Measurements from ENCODE around the gene TFPT.

Gene TFPT

GRCh38 chr19:54148158-54148557 is 32.7 kb upstream of the TFPT start:
- no peak for DNase-seq

- DNase-seq = no peak
These were observed 32.2 kb upstream of the TFPT start for GRCh38 chr19:54147676-54148075.

- no peak for DNase-seq
These were observed 30.2 kb upstream of the TFPT start for GRCh38 chr19:54145541-54146158.

GRCh38 chr19:54142166-54142780 is 26.8 kb upstream of the TFPT start:
- no peak for DNase-seq

DNA sequence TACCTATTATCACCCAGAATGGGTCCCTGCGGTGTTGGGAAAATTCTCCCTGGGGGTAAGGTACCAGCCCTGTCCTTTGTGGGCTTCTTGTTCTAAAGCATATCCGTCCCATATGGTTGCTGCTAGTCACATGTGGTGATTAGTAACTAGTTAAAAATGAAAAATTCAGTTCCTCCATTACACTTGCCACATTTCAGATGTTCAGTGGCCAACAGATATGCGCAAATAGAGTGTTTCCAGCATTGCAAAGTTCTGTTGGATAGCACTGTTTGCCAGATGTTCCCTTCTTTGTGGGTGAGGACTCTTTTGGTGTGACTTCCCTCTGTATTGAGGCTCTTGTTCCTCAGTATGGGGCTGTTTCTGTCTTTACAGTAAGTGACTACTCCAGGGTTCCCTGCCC is 25.9 kb upstream of the TFPT start:
- DNase-seq = no peak

DNA sequence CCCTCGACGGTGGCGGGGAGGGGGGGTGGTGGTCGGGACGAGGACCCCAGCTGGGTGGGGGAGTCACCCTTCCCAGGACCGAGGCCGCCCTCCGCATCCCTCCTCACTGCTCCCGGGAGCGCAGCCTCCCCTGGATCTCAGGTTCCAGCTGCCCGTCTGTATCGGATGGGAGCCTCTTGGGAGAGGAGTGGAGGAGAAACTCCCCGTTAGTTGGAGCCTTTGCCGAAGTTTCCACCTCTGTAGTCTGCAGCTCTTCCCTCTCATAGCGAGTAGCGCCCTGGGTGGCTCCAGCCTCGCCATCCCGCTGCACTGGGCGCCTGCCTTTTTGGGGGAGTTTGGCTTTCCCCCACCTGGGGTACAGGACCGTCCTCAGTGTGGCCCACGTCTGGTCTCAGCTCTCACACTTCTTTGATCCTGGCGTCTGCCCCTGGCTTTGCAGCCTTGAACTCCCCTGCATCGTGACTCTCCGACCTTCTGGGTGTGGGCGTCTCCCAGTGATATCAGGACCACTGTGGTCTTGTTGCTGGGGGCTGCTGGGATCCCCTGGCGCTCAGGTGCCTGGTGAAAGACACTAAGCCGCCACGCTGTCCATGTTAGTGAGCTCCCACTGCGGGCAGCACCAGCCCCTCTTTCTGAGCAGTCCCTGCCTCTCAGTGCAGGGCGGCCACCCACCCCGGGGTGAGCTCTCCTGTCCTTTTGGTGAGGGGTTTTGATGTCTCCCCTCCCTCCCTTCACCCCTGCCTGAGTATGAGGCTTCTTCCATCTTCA is 23.2 kb upstream of the TFPT start:
- no peak for DNase-seq

GRCh38 chr19:54137699-54138488 is 22.4 kb upstream of the TFPT start, which contains the start of gene CNOT3:
Gene CNOT3, plus strand, starts transcription at chr19:54137762. Its CDS starts 5,217 bp downstream, at chr19:54142979.
- DNase-seq = no peak

- peak; percentile 100 for DNase-seq
These were observed 21.6 kb upstream of the TFPT start for GRCh38 chr19:54136864-54137698.

DNA sequence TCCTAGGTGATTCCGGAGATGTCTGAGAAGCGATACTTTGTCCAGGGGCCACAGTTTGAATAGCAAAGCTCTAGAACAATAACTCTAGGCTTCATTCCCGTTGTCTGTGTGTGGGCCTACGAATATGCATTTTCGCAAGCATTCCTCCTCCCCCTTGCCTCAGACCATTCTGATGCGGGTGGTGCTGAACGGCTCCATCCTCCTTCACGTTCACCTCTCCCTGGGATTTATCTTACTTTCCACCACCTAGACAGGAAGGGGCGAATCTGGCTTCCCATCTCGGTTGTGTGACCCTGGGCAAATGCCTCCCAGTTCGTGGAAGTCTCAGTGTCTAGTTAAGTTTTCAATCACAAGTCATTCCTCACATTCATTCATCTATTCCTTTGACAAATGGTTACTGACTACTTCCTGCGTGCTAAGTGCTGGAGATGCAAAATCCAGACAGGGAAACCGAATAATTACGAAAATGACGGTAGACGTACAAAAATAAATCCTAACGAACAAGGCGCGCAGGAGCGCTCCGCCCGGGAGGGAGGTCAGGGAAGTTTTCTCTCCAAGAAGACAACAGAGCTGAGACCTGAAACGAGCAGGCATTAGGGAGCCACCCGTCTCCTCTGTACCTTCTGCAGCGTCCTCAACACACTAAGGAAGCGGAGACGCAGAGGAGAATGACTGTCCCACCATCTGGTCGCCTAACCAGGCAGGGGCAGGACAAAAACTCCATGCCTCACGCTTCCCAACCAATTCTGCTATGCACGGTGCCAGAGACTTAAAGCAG is 20.8 kb upstream of the TFPT start:
- no peak for DNase-seq

DNA sequence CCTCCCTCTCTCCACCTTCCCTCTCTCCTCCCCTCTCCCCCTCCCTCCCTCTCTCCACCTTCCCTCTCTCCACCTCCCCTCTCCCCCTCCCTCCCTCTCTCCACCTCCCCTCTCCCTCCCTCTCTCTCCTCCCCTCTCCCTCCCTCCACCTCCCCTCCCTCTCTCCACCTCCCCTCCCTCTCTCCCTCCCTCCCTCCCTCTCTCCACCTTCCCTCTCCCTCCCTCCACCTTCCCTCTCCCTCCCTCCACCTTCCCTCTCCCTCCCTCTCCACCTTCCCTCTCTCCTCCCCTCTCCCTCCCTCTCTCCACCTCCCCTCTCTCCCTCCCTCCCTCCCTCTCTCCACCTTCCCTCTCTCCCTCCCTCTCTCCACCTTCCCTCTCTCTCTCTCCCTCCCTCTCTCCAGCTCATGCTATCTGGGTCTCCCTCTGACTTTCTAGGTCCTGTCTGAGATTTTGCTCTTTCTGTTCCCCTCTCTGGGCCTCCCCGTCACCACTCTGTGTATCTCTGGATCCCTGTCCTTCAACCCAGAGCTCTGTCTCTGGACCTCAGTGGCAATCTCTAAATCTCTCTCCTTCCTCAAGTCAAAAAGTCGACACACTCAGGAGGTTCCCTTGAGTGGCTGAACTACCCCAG is 18.6 kb upstream of the TFPT start:
- DNase-seq = no peak

DNA sequence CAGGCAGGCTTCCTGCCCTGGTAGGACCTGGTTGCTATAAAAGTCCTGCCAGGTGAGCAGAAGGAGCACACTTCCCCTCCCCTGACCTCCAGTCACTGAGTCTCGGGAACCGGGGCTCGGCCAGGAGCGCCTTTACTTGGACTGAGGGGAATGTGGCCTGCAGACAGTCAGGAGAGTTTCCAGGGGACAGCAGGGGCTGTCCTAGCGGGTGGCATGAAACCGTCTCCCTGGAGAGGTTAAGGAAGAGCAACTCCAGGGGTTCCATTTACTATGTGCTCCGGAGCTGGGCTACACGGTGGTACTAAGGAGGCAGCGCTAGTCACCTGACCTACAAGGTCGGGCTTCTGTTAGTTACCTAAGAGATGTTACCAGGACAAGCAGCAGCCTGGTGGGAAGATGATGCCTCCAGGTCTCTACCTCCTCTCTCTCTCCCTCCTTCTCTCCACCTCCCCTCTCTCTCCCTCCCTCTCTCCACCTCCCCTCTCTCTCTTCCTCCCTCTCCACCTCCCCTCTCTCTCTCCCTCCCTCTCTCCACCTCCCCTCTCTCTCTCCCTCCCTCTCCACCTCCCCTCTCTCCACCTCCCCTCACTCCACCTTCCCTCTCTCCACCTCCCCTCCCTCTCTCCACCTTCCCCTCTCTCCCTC is 18.0 kb upstream of the TFPT start:
- DNase-seq = no peak

DNA sequence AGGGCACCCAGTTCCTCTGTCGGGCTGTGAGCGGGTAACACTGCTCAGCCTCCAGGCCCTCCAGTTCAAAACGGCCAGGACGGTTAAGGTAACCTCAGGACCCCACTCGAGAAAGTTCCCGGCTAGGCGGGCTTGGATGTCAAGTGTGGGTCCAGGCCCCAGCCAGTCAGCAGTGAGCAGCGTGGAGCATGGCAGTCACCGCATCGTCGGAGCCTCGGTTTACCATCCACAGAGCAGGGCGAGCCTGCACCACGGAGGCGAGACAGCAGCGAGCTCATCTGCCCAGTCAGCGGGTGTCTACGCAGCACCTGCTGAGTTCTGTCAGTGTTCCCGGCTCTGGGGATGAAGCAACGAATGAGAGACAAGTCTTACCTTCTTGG is 14.2 kb upstream of the TFPT start:
- no peak for DNase-seq

GRCh38 chr19:54128796-54129616 is 13.5 kb upstream of the TFPT start:
- DNase-seq = no peak

DNA sequence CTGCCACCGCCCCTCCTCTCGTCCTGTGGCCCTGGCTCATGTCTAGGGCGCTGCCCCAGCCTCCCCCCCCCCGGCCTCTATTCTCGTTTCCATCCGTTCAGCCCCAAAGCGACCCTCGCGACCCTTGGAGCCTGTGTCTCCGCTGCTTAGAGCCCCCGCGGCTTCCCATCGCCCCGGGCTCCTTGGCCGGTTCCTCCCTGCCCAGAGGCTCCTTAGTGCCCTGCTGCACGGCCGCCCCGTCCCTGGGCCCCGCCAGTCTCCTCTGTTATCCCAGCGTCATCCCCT is 12.9 kb upstream of the TFPT start:
- DNase-seq = no peak

- no peak for DNase-seq
These were observed 12.4 kb upstream of the TFPT start for GRCh38 chr19:54127688-54128440.

GRCh38 chr19:54125713-54126112 is 10.3 kb upstream of the TFPT start:
- no peak for DNase-seq

DNA sequence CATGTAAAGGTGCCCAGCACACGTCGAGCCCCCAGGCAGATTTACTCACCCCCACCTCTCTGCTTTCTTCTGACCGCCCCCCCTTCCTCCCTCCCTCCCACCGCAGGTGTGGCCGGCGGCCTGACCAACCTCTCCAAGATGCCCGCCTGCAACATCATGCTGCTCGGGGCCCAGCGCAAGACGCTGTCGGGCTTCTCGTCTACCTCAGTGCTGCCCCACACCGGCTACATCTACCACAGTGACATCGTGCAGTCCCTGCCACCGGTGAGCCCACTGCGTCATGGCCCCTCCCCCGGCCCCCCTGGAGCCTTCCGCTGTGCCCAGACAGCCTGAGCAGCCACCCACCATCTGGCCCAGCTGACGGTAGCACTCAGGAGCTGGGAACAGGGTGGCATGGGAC is 8.9 kb upstream of the TFPT start:
- no peak for DNase-seq

DNA sequence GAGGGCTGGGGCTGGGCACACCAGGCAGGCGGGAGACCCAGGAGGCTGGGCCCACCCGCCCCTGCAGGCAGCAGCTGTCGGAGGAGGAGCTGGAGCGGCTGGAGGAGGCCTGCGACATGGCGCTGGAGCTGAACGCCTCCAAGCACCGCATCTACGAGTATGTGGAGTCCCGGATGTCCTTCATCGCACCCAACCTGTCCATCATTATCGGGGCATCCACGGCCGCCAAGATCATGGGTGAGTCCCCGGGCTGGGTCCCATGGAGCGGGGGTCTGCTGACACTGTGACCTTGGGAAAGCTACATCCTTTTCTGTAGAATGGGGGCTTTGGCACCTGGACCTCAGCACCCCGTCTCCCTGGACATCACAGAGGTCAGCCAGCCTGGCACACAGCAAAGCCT is 8.2 kb upstream of the TFPT start:
- no peak for DNase-seq

DNA sequence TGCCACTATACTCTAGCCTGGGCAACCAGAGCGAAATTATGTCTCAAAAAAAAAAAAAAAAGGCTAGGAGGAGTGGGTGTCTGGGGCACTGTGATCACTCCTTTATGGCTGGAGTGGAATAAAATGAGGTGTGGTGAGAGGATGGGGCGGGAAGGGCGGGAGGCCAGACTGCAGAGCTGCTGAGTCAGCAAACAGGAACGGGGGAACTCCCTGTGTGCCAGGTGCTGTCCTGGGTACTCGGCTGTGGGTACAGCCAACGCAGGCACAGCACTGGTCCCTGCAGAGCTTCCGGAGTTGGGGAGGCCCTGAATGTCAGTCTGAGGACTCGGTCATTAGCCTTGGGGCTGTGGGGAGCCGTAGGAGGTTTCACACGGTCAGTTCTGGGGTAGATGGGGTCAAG is 5.8 kb upstream of the TFPT start:
- DNase-seq = no peak
